H1 (cell line): ENCODE results near the gene BLOC1S1.

Experiments
- CEBPB ChIP-seq: IDR thresholded peaks from 2 replicates; pipeline ENCODE4 v1.6.1; 2012; ENCODE audit warnings: low read depth, low read length
- CREB1 ChIP-seq: IDR thresholded peaks from 2 replicates; pipeline ENCODE4 v1.6.1; 2012; ENCODE audit warnings: inconsistent platforms
- EP300 ChIP-seq, 2 experiments: IDR thresholded peaks; 1 replicate in 1 of 2; 2 replicates in 1 of 2; pipeline ENCODE4 v1.6.1; 2011 to 2012; ENCODE audit warnings: low read depth in 2 of 2, low read length in 2 of 2, mild to moderate bottlenecking in 2 of 2, borderline replicate concordance in 1 of 2, inconsistent platforms in 1 of 2, moderate library complexity in 1 of 2
- POLR2AphosphoS5 ChIP-seq: IDR thresholded peaks from 2 replicates; pipeline ENCODE4 v1.6.1; 2011; ENCODE audit warnings: low read depth, low read length
- POU5F1 ChIP-seq: IDR thresholded peaks from 2 replicates; pipeline ENCODE4 v1.6.1; 2011; ENCODE audit warnings: low read depth, mild to moderate bottlenecking, low read length, moderate library complexity
- SIX5 ChIP-seq: IDR thresholded peaks from 2 replicates; pipeline ENCODE4 v1.6.1; 2011; ENCODE audit warnings: mild to moderate bottlenecking, low read depth, low read length
- TAF1 ChIP-seq: IDR thresholded peaks from 2 replicates; pipeline ENCODE4 v1.6.1; 2011; ENCODE audit warnings: mild to moderate bottlenecking, low read depth, low read length
- TF ChIP-seq, protein P1 (sequence below), 3 experiments: IDR thresholded peaks; 1 replicate in 2 of 3; 2 replicates in 1 of 3; pipeline versions ENCODE4 v1.5.1 to v1.6.1; 2011; ENCODE audit warnings: low read length in 3 of 3, mild to moderate bottlenecking in 3 of 3, inconsistent platforms in 2 of 3, low read depth in 1 of 3, moderate library complexity in 1 of 3; ENCODE audit not compliant: insufficient read depth in 1 of 3; ENCODE audit errors: control extremely low read depth in 1 of 3

- no peak for TF ChIP-seq CREB1
- no peak for TF ChIP-seq TAF1
- TF ChIP-seq, protein P1, sequence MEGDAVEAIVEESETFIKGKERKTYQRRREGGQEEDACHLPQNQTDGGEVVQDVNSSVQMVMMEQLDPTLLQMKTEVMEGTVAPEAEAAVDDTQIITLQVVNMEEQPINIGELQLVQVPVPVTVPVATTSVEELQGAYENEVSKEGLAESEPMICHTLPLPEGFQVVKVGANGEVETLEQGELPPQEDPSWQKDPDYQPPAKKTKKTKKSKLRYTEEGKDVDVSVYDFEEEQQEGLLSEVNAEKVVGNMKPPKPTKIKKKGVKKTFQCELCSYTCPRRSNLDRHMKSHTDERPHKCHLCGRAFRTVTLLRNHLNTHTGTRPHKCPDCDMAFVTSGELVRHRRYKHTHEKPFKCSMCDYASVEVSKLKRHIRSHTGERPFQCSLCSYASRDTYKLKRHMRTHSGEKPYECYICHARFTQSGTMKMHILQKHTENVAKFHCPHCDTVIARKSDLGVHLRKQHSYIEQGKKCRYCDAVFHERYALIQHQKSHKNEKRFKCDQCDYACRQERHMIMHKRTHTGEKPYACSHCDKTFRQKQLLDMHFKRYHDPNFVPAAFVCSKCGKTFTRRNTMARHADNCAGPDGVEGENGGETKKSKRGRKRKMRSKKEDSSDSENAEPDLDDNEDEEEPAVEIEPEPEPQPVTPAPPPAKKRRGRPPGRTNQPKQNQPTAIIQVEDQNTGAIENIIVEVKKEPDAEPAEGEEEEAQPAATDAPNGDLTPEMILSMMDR (IDR thresholded peaks at IDR 0.05; ENCODE audit: control extremely low read depth in 1 of 3, insufficient read depth in 1 of 3, low read depth in 1 of 3, low read length in 3 of 3): no peak
- TF ChIP-seq EP300 (IDR thresholded peaks at IDR 0.05; ENCODE audit: borderline replicate concordance in 1 of 2, low read depth in 2 of 2, low read length in 2 of 2): no peak
- TF ChIP-seq POLR2AphosphoS5: no peak
- no peak for TF ChIP-seq CEBPB
- TF ChIP-seq SIX5: no peak
- TF ChIP-seq POU5F1: no peak
These were observed 30.5 kb downstream of the BLOC1S1 start for GRCh38 chr12:55746174-55746912.
